Esophagus muscularis mucosa (tissue), 4 donors: ENCODE data around the gene PLA2G4D. TPM values are rescaled to one million over a fixed set of nuclear protein-coding genes. Genes with fewer than 3 reads are reported as not detected.

Experiments
- DNase-seq: peaks from one replicate; pipeline ENCODE4 v3.0.0-alpha.2; 2017; ENCODE audit errors: extremely low spot score
- H3K27ac ChIP-seq, 4 donors: fragments of 200-600 bp; sonication (generic); replicated peaks in 1 of 4; 1 replicate in 3 of 4; 2 replicates in 1 of 4; pipeline ENCODE4 v1.5.1; 2016 to 2019; ENCODE audit warnings: mild to moderate bottlenecking in 1 of 4
- H3K27me3 ChIP-seq, 4 donors: fragments of 200-600 bp; sonication (generic); one replicate each; pipeline versions ENCODE4 v1.5.1 to v1.6.0; 2016 to 2019
- H3K36me3 ChIP-seq, 4 donors: fragments of 200-600 bp; sonication (generic); one replicate each; pipeline ENCODE4 v1.5.1; 2016 to 2019
- H3K4me1 ChIP-seq, 4 donors: fragments of 200-600 bp; sonication (generic); one replicate each; pipeline ENCODE4 v1.5.1; 2016 to 2019
- H3K4me3 ChIP-seq, 4 donors: fragments of 200-600 bp; sonication (generic); 1 replicate in 2 of 4; 2 replicates in 2 of 4; pipeline ENCODE4 v1.5.1; 2016 to 2019; ENCODE audit warnings: mild to moderate bottlenecking in 4 of 4, moderate library complexity in 1 of 4
- H3K9me3 ChIP-seq, 4 donors: fragments of 200-600 bp; sonication (generic); 1 replicate in 3 of 4; 2 replicates in 1 of 4; pipeline ENCODE4 v1.5.1; 2016 to 2019
- EP300 ChIP-seq: sonication (generic); formaldehyde crosslinking; IDR thresholded peaks from one replicate; pipeline ENCODE4 v1.6.1; 2017; ENCODE audit warnings: antibody characterized with exemption
- POLR2A ChIP-seq: fragments of 450-650 bp; IDR thresholded peaks from one replicate; pipeline ENCODE4 v1.6.1; 2017; ENCODE audit warnings: antibody characterized with exemption, moderate library complexity, mild to moderate bottlenecking, low read depth
- POLR2AphosphoS5 ChIP-seq, 2 donors: sonication (generic); formaldehyde crosslinking; IDR thresholded peaks; one replicate each; pipeline ENCODE4 v1.6.1; 2017; ENCODE audit warnings: antibody characterized with exemption in 2 of 2
- WGBS: methylation state at CpG from one replicate; pipeline ENCODE4 v1.1.5; 2018; 5-methylcytosine and 5-hydroxymethylcytosine counted together
- intact Hi-C: fragments of 100-400 bp; cut with DNase I; formaldehyde crosslinking; loops from one replicate; pipeline ENCODE4 v1.15.1; 2023
- total RNA-seq, 4 donors: library from RNA; depleted of rRNA; stranded (reverse); fragments of >200 nt; gene quantifications; one replicate each; pipeline versions ENCODE4 v1.1.0 to v1.2.1, GENCODE V29; 2016
- TF ChIP-seq, protein P1 (sequence below), 3 experiments: fragments of 200-600 bp in 2 of 3; fragments of 450-650 bp in 1 of 3; sonication (generic) in 2 of 3; IDR thresholded peaks; one replicate each; pipeline ENCODE4 v1.5.1; 2017 to 2019; ENCODE audit warnings: antibody characterized with exemption in 3 of 3, mild to moderate bottlenecking in 2 of 3, moderate library complexity in 1 of 3

PLA2G4D gene
- total RNA-seq, 4 donors from 2014 or later: not detected

DNA sequence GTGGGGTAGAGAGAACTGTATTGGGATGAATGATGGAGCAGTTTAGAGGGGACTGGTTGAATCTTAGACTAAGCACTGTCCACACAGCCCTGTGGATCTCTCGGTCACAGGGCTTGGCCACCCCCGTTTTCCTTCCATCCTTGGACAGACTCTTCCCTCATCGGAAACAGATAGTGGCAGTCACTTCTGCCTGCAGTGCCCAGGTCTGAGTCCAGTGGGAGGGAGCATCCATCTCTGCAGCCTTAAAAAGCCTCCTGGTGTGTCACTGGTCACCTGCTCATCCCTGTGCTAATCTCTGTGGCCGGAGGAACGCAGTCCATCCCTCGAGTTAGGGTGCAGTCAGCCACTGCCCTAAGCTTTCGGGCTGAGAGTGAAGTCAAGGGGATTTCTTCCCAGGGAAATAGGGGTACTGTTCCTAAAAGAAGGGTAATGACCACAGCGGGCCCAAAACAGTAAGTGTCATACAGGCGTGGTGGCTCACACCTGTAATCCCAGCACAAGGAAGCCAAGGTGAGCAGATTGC lies 32.0 kb downstream of the PLA2G4D start:
- H3K9me3 ChIP-seq: no peaks in the 10 kb centered on the region
- no peaks in the 10 kb centered on the region for H3K36me3 ChIP-seq
- H3K27me3 ChIP-seq: peaks cover 0 to 26% (median 0%) of the 10 kb centered on the region in 4 donors
- peaks cover 0 to 2% (median under 1%) of the 10 kb centered on the region in 4 donors for H3K4me1 ChIP-seq
- DNase-seq: no peak
- intact Hi-C loops: no loop called here
- no peak overlapping the region for H3K27ac ChIP-seq
- no peak overlapping the region for H3K4me3 ChIP-seq
- no peak for TF ChIP-seq POLR2AphosphoS5 (IDR thresholded peaks at IDR 0.05)
- no peak for TF ChIP-seq POLR2A
- TF ChIP-seq, protein P1, sequence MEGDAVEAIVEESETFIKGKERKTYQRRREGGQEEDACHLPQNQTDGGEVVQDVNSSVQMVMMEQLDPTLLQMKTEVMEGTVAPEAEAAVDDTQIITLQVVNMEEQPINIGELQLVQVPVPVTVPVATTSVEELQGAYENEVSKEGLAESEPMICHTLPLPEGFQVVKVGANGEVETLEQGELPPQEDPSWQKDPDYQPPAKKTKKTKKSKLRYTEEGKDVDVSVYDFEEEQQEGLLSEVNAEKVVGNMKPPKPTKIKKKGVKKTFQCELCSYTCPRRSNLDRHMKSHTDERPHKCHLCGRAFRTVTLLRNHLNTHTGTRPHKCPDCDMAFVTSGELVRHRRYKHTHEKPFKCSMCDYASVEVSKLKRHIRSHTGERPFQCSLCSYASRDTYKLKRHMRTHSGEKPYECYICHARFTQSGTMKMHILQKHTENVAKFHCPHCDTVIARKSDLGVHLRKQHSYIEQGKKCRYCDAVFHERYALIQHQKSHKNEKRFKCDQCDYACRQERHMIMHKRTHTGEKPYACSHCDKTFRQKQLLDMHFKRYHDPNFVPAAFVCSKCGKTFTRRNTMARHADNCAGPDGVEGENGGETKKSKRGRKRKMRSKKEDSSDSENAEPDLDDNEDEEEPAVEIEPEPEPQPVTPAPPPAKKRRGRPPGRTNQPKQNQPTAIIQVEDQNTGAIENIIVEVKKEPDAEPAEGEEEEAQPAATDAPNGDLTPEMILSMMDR (IDR thresholded peaks at IDR 0.05): no peak
- no peak for TF ChIP-seq EP300
- WGBS: 95% methylated on average over 9 of the region's 9 CpGs

DNA sequence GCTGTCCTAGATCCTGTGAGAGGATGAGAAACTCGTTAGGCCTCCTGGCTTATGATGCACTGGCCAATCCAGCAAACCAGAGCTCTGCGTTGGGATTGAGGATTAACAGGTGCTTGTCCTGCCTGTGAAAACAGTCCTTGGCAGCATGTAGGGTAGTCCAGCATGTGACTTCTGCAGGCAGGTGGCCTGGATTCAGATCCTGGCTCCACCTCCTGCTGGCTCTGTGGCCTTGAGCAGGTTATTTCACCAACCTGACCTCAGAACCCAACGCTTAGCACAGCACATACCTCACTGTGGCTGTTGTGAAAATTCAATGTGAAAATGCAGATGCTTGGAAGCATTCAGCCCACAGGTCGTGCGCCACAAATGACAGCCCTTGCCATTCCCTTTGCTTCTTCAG lies 33.6 kb downstream of the PLA2G4D start:
- H3K36me3 ChIP-seq: no peaks in the 10 kb centered on the region
- H3K9me3 ChIP-seq: no peaks in the 10 kb centered on the region
- WGBS: 85% methylated on average over 5 of the region's 5 CpGs
- no peak overlapping the region for H3K27ac ChIP-seq
- intact Hi-C loops: no loop called here
- peaks cover 0 to 33% (median 0%) of the 10 kb centered on the region in 4 donors for H3K27me3 ChIP-seq
- no peak for TF ChIP-seq EP300
- TF ChIP-seq POLR2A: no peak
- TF ChIP-seq POLR2AphosphoS5 (IDR thresholded peaks at IDR 0.05): no peak
- no peak overlapping the region for H3K4me3 ChIP-seq
- peaks cover 4 to 10% (median 9%) of the 10 kb centered on the region in 4 donors for H3K4me1 ChIP-seq
- DNase-seq: no peak

DNA sequence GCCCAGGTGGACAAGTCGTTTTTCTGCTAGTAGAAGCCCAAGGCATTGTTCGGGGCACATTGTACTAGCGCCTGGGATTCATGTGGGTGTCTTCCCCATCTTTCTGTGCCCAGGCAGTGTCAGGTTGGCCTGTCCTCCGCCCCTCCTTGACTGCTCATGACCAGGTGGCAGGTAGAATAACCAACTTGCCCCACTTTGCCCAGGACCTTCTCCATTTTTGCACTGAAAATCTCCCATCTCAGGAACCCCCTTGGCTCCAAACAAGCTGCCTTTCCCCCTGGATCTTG lies 33.9 kb downstream of the PLA2G4D start:
- H3K27ac ChIP-seq: no peak overlapping the region
- H3K27me3 ChIP-seq: peaks cover 0 to 30% (median 0%) of the 10 kb centered on the region in 4 donors
- TF ChIP-seq POLR2AphosphoS5 (IDR thresholded peaks at IDR 0.05) (no peak), POLR2A (no peak), EP300 (no peak)
- TF ChIP-seq, protein P1 (IDR thresholded peaks at IDR 0.05): no peak
- H3K4me3 ChIP-seq: no peak overlapping the region
- intact Hi-C loops: no loop called here
- DNase-seq: no peak
- no peaks in the 10 kb centered on the region for H3K9me3 ChIP-seq
- peaks cover 4 to 10% (median 9%) of the 10 kb centered on the region in 4 donors for H3K4me1 ChIP-seq
- no peaks in the 10 kb centered on the region for H3K36me3 ChIP-seq
- whole genome bisulfite sequencing: 81% methylated on average over 4 of the region's 4 CpGs

DNA sequence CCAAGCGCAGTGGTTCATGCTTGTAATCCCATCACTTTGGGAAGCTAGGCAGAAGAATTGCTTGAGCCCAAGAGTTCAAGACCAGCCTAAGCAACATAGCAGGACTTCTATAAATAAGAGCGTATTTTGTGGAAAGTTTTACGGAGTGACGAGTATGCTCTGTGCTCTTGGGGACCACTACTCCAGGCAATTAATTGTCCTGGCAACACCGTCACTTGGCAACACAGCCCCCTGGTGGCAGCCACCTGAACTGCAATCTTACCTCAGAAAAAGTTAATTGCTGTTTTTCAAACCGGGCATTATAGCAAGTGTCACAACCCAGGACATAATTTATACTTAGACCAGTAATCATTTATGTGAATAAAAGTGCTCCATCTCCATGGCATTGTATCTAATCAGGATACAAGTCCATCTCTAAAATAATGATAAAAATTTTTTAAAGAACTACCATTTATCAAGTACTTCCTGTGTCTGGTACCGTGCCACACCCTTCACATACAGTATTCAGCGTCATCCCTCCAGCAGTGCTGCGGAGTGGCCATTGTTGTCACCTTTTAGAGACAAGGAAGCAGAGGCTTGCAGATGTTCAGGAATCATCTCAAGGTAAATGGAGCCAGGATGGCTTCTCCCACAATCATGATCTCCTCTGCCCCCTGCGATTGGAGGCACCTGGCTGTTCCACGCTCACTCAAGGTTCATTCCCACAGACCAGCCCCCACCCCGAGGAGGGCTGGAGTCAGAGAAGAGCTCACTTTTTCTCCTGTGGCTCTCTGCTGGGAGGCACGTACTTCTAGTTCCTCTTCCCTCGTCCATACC lies 34.5 kb downstream of the PLA2G4D start:
- intact Hi-C loops: loop anchor here (2.0 kb wide), 1 partner anchor 71 kb away; no protein-coding TSS in a partner anchor
- Histone ChIP-seq H3K9me3 (no peaks in the 10 kb centered on the region), H3K4me3 (no peak overlapping the region), H3K27me3 (peaks cover 0 to 25% (median 0%) of the 10 kb centered on the region in 4 donors), H3K4me1 (peaks cover 4 to 10% (median 9%) of the 10 kb centered on the region in 4 donors), H3K27ac (no peak overlapping the region), H3K36me3 (no peaks in the 10 kb centered on the region)
- TF ChIP-seq, protein P1 (IDR thresholded peaks at IDR 0.05): peak; percentile 71 to 82 (median 79)
- TF ChIP-seq POLR2A: no peak
- WGBS: 52% methylated on average over 14 of the region's 14 CpGs
- no peak for DNase-seq

DNA sequence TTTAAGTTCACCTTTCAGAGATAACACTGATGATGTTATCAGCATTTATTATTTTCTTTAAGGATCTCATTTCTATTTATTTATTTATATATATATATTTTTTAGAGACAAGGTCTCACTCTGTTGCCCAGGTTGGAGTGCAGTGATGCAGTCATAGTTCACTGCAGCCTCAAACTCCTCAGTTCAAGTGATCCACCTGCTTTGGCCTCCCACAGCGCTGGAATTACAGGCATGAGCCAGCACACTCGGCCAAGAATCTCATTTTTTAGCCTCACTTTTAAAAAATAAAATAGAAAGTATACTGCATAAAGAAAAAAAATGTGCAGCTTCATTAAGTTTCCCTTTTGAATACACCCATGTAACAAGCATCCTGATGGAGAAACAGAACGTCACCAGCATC lies 35.6 kb downstream of the PLA2G4D start:
- TF ChIP-seq POLR2AphosphoS5 (IDR thresholded peaks at IDR 0.05) (no peak), EP300 (no peak), POLR2A (no peak)
- TF ChIP-seq, protein P1 (IDR thresholded peaks at IDR 0.05): no peak
- Histone ChIP-seq H3K4me3 (no peak overlapping the region), H3K4me1 (peaks cover 4 to 10% (median 9%) of the 10 kb centered on the region in 4 donors), H3K27me3 (peaks cover 0 to 25% (median 0%) of the 10 kb centered on the region in 4 donors), H3K9me3 (no peaks in the 10 kb centered on the region), H3K27ac (no peak overlapping the region), H3K36me3 (no peaks in the 10 kb centered on the region)
- 65% methylated on average over 3 of the region's 3 CpGs for WGBS
- intact Hi-C loops: loop anchor here (2.0 kb wide), 1 partner anchor 70 kb away; no protein-coding TSS in a partner anchor
- DNase-seq: no peak
